Right lobe of liver (tissue), 6 donors: ENCODE measurements around the gene POLR2H. TPM values are rescaled to one million over a fixed set of nuclear protein-coding genes. Genes with fewer than 3 reads are reported as not detected.

Experiments used
- ATAC-seq, 4 donors: fragments of 200-7000 bp; cut with Tn5 transposase; one replicate each; pipeline ENCODE4 v1.9.1; 2020; ENCODE audit warnings: mild to moderate bottlenecking in 4 of 4, moderate library complexity in 4 of 4
- DNase-seq, 3 donors: peaks; one replicate each; pipeline ENCODE4 v3.0.0-alpha.2; 2020
- H3K27ac ChIP-seq, 3 donors: fragments of 200-600 bp; one replicate each; pipeline ENCODE4 v1.8.0; 2022
- H3K27me3 ChIP-seq, 2 donors: fragments of 200-600 bp; one replicate each; pipeline ENCODE4 v1.8.0; 2022
- H3K36me3 ChIP-seq, 4 donors: fragments of 200-600 bp; sonication (generic) in 1 of 4; one replicate each; pipeline versions ENCODE4 v1.5.1 to v1.8.0; 2017 to 2022; ENCODE audit warnings: control low read depth in 1 of 4
- H3K4me1 ChIP-seq, 4 donors: fragments of 200-600 bp; sonication (generic) in 1 of 4; one replicate each; pipeline versions ENCODE4 v1.5.1 to v1.8.0; 2017 to 2022; ENCODE audit warnings: control low read depth in 1 of 4
- H3K4me3 ChIP-seq, 3 donors: fragments of 200-600 bp; one replicate each; pipeline ENCODE4 v1.8.0; 2022
- H3K9me3 ChIP-seq, 4 donors: fragments of 200-600 bp; sonication (generic) in 1 of 4; one replicate each; pipeline versions ENCODE4 v1.5.1 to v1.8.0; 2017 to 2022; ENCODE audit warnings: control low read depth in 1 of 4
- CTCF ChIP-seq, 4 donors: fragments of 200-600 bp in 3 of 4; fragments of 450-650 bp in 1 of 4; IDR thresholded peaks; one replicate each; pipeline versions ENCODE4 v1.5.1 to v1.8.0; 2016 to 2022; ENCODE audit warnings: antibody characterized with exemption in 4 of 4, mild to moderate bottlenecking in 2 of 4
- POLR2A ChIP-seq: fragments of 450-650 bp; IDR thresholded peaks from one replicate; pipeline ENCODE4 v1.6.1; 2017; ENCODE audit warnings: antibody characterized with exemption, mild to moderate bottlenecking
- WGBS: methylation state at CpG from one replicate; pipeline ENCODE4 v1.1.6; 2018; ENCODE audit warnings: low coverage, low lambda C conversion rate; ENCODE audit not compliant: insufficient coverage; ENCODE audit errors: missing lambda C conversion rate; 5-methylcytosine and 5-hydroxymethylcytosine counted together
- intact Hi-C, 2 donors: fragments of 100-400 bp; cut with DNase I; formaldehyde crosslinking; loops; one replicate each; pipeline versions ENCODE4 v1.11.2 to v1.14.1; 2022
- total RNA-seq, 6 experiments: library from RNA; depleted of rRNA in 2 of 6; stranded (reverse); fragments of >200 nt in 2 of 6; fragmentation: NEBNext Ultra II Directional in 3 of 6; extraction: Animal tissue kit (Norgen Biotek cat#: 25700) in 3 of 6; gene quantifications; one replicate each; pipeline versions ENCODE4 v1.1.0 to v1.2.4, GENCODE V29; 2016 to 2023
- donor health status: DM: no; HTN: yes; CAD: no.
- donor health status: DM: no; HTN: no; CAD: no.
- donor health status: DM: no; HTN: no; CAD: no.
- donor health status: DM: no; HTN: yes; CAD: no.
- donor health status: DM: no; HTN: yes; CAD: no.

POLR2H gene
- total RNA-seq, 6 experiments from 2014 or later: 27.4 to 65.7 (median 35.3) TPM

DNA sequence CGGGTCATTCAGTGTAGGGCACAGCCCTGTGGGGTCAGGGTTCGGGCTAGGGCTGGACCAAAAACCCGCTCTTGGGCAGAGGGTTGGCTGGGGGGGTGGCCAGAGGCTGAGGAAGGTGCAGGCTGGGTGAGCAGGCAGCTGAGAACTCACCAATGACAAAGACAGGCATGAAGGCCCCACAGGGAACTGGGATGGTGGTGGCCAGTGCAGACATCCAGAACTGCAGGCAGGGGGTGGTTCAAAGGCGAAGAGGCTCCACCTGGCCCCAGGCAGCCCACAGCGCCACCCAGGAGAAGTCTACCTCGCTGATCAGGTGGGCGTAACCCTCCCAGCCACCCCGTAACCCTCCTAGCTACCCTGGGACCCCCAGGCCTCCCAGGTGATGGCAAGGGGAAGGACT lies 6.8 kb upstream of the POLR2H start:
- Histone ChIP-seq H3K36me3 (no peaks in the 10 kb centered on the region), H3K9me3 (no peaks in the 10 kb centered on the region), H3K4me3 (no peak overlapping the region), H3K27ac (no peak overlapping the region), H3K27me3 (no peaks in the 10 kb centered on the region), H3K4me1 (peaks cover 0 to 17% (median 7%) of the 10 kb centered on the region in 4 donors)
- ATAC-seq (no peak), DNase-seq (no peak)
- 0% methylated on average over 1 of the region's 8 CpGs for WGBS
- TF ChIP-seq CTCF (IDR thresholded peaks at IDR 0.05) (no peak), POLR2A (no peak)
- intact Hi-C loops: no loop called here

DNA sequence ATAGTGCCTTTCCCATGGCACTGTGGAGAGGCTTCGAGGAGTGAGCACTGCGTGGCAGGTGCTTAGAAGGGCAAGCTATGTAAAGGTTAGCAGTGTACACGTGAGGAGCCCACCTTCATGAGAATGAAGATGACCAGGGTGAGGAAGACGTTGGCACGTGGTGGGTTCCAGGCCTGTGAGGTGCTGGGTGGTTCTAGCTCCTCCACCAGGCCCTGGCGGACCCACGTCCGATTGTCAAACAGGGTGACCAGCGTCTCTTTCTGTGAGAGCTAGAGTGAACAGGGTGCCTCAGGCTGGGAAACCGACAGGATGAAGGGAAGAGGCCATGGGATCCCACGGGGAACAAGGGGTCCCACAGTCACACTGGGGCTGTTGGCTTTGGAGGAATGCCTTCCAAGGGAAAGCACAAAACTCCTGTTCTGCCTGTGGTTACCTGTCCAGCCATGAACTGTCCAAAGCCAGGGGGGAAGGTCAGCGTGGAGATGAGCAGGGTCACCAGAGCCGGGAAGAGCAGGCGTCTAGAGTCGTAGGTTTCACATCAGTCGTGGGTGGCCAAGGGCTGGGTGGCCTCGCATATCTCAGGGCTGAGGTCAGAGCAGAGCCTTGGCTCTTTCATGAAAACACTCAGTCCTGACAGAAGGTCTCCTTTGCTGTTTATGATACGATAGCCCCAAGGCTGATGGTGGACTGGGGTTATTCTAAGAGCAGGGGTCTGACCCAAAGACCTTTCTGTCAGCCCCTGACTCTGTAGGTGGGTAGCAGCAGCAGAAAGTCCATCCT lies 6.1 kb upstream of the POLR2H start:
- Histone ChIP-seq H3K27ac (no peak overlapping the region), H3K4me1 (peaks cover 0 to 17% (median 7%) of the 10 kb centered on the region in 4 donors), H3K4me3 (no peak overlapping the region), H3K9me3 (no peaks in the 10 kb centered on the region), H3K27me3 (no peaks in the 10 kb centered on the region), H3K36me3 (no peaks in the 10 kb centered on the region)
- TF ChIP-seq POLR2A (no peak), CTCF (IDR thresholded peaks at IDR 0.05) (no peak)
- 66% methylated on average over 6 of the region's 18 CpGs for WGBS
- intact Hi-C loops: no loop called here
- ATAC-seq: no peak
- DNase-seq: peak in 1 of 3 donors; percentile 37

DNA sequence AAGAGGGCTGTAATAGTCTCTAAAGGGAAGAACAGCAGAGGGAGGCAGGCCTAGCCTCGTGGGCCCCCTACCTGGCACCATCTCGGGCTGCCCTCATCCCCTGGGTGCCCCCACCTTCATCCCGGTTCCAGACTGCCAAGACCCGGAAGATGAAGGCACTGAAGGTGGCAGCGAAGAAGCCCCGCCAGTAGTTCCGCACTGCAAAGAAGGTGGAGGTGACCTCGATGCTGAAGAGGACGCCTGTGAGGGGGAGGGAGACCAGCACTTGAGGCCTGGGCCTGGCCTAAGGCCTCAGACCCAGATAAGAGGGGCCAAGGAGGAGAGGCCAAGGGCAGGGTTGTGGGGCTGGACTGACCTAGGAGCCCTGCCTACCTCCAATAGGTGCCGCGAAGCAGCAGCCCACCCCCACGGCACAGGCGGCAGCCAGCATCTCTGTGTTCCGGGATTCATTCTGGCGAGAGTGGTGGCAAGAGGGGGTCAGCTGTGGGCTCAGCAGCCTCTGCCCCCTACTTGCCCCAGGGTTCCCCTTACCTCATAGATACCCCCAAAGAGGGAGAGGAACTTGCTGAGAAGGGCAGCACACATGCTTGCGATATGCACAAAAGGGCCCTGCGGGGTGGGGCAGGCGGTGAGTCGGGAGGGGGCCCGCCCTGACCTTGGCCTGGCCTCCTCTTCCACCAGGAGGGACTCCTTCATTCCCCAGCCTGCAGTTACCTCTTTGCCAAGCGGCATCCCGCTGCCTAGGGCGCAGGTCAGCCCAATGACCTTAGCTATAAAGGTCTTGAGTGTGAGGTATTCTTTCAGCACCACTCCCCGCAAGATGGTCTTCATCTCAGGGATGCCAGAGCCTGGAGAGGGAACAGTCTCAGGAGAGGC lies 4.0 kb upstream of the POLR2H start:
- 83% methylated on average over 11 of the region's 24 CpGs for WGBS
- Histone ChIP-seq H3K27ac (no peak overlapping the region), H3K36me3 (no peaks in the 10 kb centered on the region), H3K9me3 (no peaks in the 10 kb centered on the region), H3K4me3 (no peak overlapping the region), H3K4me1 (peaks cover 0 to 9% (median 3%) of the 10 kb centered on the region in 4 donors), H3K27me3 (no peaks in the 10 kb centered on the region)
- peak in 1 of 3 donors; percentile 35 for DNase-seq
- TF ChIP-seq CTCF (IDR thresholded peaks at IDR 0.05) (no peak), POLR2A (no peak)
- intact Hi-C loops: no loop called here
- no peak for ATAC-seq

DNA sequence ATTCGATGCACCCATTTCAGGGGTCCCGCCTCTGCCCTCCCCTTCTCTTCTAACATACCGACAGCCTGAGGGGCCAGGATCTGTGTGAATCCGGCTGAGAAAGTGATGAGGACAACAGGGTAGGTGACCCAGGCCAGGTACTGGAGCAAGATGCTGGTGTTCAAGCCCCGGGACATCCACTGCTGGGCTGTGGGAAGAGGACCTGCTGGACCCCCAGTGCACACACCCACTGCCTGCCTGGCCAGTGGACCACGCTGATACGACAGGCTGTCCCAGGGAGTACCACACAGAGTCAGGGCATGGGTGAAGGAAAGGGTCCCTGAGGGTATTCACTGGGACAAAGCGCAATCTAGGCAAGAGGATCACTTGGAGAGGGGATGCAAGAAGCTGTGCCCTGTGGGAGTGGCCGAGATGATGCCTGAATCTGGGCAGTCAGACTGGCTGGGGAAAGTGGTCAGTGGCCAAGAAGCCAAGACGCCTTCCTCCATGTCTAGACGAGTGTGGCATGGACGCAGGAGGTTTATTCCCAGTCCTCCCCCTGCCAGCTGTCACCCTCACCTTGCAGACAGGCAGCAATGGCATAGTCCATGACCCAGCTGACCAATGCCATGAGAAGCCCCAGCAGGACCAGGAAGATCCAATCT lies 3.3 kb upstream of the POLR2H start:
- ATAC-seq (no peak), DNase-seq (peak in 1 of 3 donors; percentile 37)
- TF ChIP-seq POLR2A (no peak), CTCF (IDR thresholded peaks at IDR 0.05) (no peak)
- Histone ChIP-seq H3K27ac (no peak overlapping the region), H3K27me3 (no peaks in the 10 kb centered on the region), H3K4me1 (peaks cover 0 to 7% (median 2%) of the 10 kb centered on the region in 4 donors), H3K36me3 (no peaks in the 10 kb centered on the region), H3K4me3 (no peak overlapping the region), H3K9me3 (no peaks in the 10 kb centered on the region)
- intact Hi-C loops: no loop called here
- WGBS: 86% methylated on average over 2 of the region's 12 CpGs
